HG03103 (cell line): ENCODE results near the gene RFLNA.
"Not testable (repeated sequence)": the region's sequence is repeated elsewhere in the genome, so short reads cannot be mapped to it uniquely, and the experiment has no call there.

ENCODE experiments used
- ATAC-seq: cut with Tn5 transposase; IDR thresholded peaks from one replicate; pipeline ENCODE4 v1.9.1; 2021; ENCODE audit warnings: low read depth; ENCODE audit not compliant: unreplicated experiment

The RFLNA gene

GRCh38 chr12:124281309-124281708, 13.6 kb upstream of the RFLNA start:
- no peak for ATAC-seq

- ATAC-seq: no peak
These were observed 12.6 kb upstream of the RFLNA start for GRCh38 chr12:124282287-124282686.

- no peak for ATAC-seq
These were observed 11.6 kb upstream of the RFLNA start for GRCh38 chr12:124283326-124283725.

- ATAC-seq: no peak
These were observed 10.5 kb upstream of the RFLNA start for GRCh38 chr12:124284368-124284767.

- no peak for ATAC-seq
These were observed 8.5 kb upstream of the RFLNA start for GRCh38 chr12:124286414-124286813.

GRCh38 chr12:124286971-124287370, 7.9 kb upstream of the RFLNA start:
- ATAC-seq: no peak

- no peak for ATAC-seq
These were observed 5.0 kb upstream of the RFLNA start for GRCh38 chr12:124289634-124290600.

- no peak for ATAC-seq
These were observed 2.5 kb upstream of the RFLNA start for GRCh38 chr12:124292385-124292784.

- no peak for ATAC-seq
These were observed 1.4 kb upstream of the RFLNA start for GRCh38 chr12:124293286-124294003.

GRCh38 chr12:124295431-124296058, 652 bp downstream of the RFLNA start:
- no peak for ATAC-seq

- ATAC-seq: no peak
These were observed 1.5 kb downstream of the RFLNA start for GRCh38 chr12:124296295-124296915.

- ATAC-seq: no peak
These were observed 2.0 kb downstream of the RFLNA start for GRCh38 chr12:124296916-124297351.

GRCh38 chr12:124297389-124297788, 2.5 kb downstream of the RFLNA start:
- ATAC-seq: no peak

GRCh38 chr12:124297856-124298255, 3.0 kb downstream of the RFLNA start:
- ATAC-seq: no peak

GRCh38 chr12:124298685-124299410, 4.0 kb downstream of the RFLNA start:
- ATAC-seq: no peak

- ATAC-seq: no peak
These were observed 4.9 kb downstream of the RFLNA start for GRCh38 chr12:124299628-124300388.

GRCh38 chr12:124300657-124301056, 5.8 kb downstream of the RFLNA start:
- ATAC-seq: not testable (repeated sequence)

- no peak for ATAC-seq
These were observed 6.3 kb downstream of the RFLNA start for GRCh38 chr12:124301084-124301654.

GRCh38 chr12:124302241-124302806, 7.4 kb downstream of the RFLNA start:
- no peak for ATAC-seq
